K562 (cell line): ENCODE results near the gene DNER.

Experiments used
- ADNP ChIP-seq: fragments of 200-800 bp; sonication (Bioruptor generic); IDR thresholded peaks from 2 replicates; pipeline ENCODE4 v1.6.1; 2016; ENCODE audit warnings: missing genetic modification characterization, missing compliant biosample characterization
- ETV6 ChIP-seq, 3 experiments: fragments of 150-350 bp in 1 of 3; sonication (generic) in 1 of 3; formaldehyde crosslinking in 1 of 3; IDR thresholded peaks; 2 replicates each; pipeline versions ENCODE4 v1.6.1 to v1.8.0; 2014 to 2022; ENCODE audit warnings: borderline replicate concordance in 2 of 3, low read depth in 2 of 3, antibody characterized with exemption in 1 of 3, low read length in 1 of 3, mild to moderate bottlenecking in 1 of 3, missing genetic modification reagents in 1 of 3
- HLTF ChIP-seq: fragments of 450-650 bp; IDR thresholded peaks from 2 replicates; pipeline ENCODE4 v1.6.1; 2016
- JUN ChIP-seq, 2 experiments: sonication (generic) in 1 of 2; formaldehyde crosslinking in 1 of 2; IDR thresholded peaks; 2 replicates each; pipeline versions ENCODE4 v1.6.1 to v1.8.0; 2012 to 2022; ENCODE audit warnings: borderline replicate concordance in 2 of 2, mild to moderate bottlenecking in 2 of 2, improper control_type of control experiment in 1 of 2, low read depth in 1 of 2, low read length in 1 of 2, missing genetic modification reagents in 1 of 2
- POLR2G ChIP-seq: fragments of 200-400 bp; formaldehyde crosslinking; IDR thresholded peaks from 2 replicates; pipeline ENCODE4 v1.6.1; 2017; ENCODE audit warnings: low read depth, mild to moderate bottlenecking, antibody characterized with exemption, low read length, moderate library complexity
- STAG1 ChIP-seq: sonication (generic); formaldehyde crosslinking; IDR thresholded peaks from 2 replicates; pipeline ENCODE4 v1.5.0; 2020; ENCODE audit warnings: missing genetic modification reagents, borderline replicate concordance
- TF ChIP-seq, protein P1 (sequence below): fragments of 450-650 bp; formaldehyde crosslinking; conservative IDR thresholded peaks from 2 replicates; pipeline ENCODE4 v1.4.0; 2022; ENCODE audit warnings: mild to moderate bottlenecking, missing genetic modification characterization
- TF ChIP-seq, protein P2 (sequence below), 3 experiments: IDR thresholded peaks in 2 of 3; conservative IDR thresholded peaks in 1 of 3; 2 replicates each; pipeline ENCODE4 v1.5.1; 2011 to 2012; ENCODE audit warnings: low read length in 3 of 3, mild to moderate bottlenecking in 3 of 3, control low read depth in 2 of 3, improper control_type of control experiment in 1 of 3, inconsistent platforms in 1 of 3, low read depth in 1 of 3, mixed read lengths in 1 of 3, moderate library complexity in 1 of 3; ENCODE audit not compliant: insufficient read depth in 2 of 3

DNA sequence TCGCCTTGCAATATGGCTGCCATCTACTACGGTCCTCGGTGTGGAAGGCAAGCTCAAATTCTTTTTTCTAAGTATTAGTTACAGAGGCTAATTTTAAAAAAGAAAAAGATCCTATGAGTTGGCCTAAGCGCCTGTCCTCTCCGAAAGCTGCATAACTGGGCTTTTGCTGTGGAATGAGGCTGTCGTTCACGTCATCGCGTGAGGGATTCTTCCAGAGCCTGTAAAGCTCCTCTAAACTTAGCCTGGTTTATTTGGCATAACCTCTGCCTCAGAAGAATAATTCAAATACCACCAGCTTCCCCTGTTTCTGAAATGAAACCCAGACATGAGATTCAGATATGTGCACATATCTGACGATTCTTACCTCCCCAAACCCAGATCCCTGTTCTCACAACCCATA lies 187.4 kb downstream of the DNER start:
- TF ChIP-seq STAG1 (CRISPR knock-in tag) (no peak), ADNP (no peak), ETV6 (IDR thresholded peaks at IDR 0.05; ENCODE audit: borderline replicate concordance in 1 of 2, low read depth in 2 of 2, low read length in 1 of 2) (no peak), ETV6 (CRISPR knock-in tag; IDR thresholded peaks at IDR 0.05; ENCODE audit: borderline replicate concordance) (no peak), JUN (IDR thresholded peaks at IDR 0.05; ENCODE audit: borderline replicate concordance, low read depth, low read length) (no peak), JUN (CRISPR knock-in tag; IDR thresholded peaks at IDR 0.05; ENCODE audit: borderline replicate concordance) (no peak), HLTF (no peak), POLR2G (no peak)
- TF ChIP-seq, protein P1, sequence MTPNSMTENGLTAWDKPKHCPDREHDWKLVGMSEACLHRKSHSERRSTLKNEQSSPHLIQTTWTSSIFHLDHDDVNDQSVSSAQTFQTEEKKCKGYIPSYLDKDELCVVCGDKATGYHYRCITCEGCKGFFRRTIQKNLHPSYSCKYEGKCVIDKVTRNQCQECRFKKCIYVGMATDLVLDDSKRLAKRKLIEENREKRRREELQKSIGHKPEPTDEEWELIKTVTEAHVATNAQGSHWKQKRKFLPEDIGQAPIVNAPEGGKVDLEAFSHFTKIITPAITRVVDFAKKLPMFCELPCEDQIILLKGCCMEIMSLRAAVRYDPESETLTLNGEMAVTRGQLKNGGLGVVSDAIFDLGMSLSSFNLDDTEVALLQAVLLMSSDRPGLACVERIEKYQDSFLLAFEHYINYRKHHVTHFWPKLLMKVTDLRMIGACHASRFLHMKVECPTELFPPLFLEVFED (CRISPR knock-in tag) = no peak
- TF ChIP-seq, protein P2, sequence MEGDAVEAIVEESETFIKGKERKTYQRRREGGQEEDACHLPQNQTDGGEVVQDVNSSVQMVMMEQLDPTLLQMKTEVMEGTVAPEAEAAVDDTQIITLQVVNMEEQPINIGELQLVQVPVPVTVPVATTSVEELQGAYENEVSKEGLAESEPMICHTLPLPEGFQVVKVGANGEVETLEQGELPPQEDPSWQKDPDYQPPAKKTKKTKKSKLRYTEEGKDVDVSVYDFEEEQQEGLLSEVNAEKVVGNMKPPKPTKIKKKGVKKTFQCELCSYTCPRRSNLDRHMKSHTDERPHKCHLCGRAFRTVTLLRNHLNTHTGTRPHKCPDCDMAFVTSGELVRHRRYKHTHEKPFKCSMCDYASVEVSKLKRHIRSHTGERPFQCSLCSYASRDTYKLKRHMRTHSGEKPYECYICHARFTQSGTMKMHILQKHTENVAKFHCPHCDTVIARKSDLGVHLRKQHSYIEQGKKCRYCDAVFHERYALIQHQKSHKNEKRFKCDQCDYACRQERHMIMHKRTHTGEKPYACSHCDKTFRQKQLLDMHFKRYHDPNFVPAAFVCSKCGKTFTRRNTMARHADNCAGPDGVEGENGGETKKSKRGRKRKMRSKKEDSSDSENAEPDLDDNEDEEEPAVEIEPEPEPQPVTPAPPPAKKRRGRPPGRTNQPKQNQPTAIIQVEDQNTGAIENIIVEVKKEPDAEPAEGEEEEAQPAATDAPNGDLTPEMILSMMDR (IDR thresholded peaks at IDR 0.05 in 2 of 3, conservative IDR thresholded peaks at IDR 0.05 in 1 of 3; ENCODE audit: insufficient read depth in 2 of 3, low read depth in 1 of 3, low read length in 3 of 3) = no peak
